ENCODE data around the gene SHISAL2A.
"Not testable (repeated sequence)": the region's sequence is repeated elsewhere in the genome, so short reads cannot be mapped to it uniquely, and the experiment has no call there.

SHISAL2A gene

GRCh38 chr1:52692697-52693096 lies 59.7 kb downstream of the SHISAL2A start:
- no peak for DNase-seq

GRCh38 chr1:52693351-52693750 lies 60.4 kb downstream of the SHISAL2A start:
- not testable (repeated sequence) for DNase-seq

DNA sequence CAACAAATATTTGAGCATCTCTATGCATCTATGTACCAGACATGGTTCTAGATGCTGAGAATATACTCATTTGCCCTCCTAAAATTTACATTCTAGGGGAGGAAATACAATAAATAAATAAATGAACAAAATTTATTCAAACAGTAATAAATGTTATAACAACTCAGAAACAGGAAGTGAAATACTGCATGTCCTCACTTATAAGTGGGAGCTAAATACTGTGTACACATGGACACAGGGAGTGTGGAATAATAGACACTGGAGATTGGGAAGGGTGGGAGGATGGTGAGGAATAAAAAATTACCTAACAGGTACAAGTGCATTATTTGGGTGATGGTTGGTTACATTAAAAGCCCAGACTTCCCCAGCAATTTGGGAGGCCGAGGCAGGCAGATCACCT lies 60.9 kb downstream of the SHISAL2A start:
- no peak for DNase-seq

GRCh38 chr1:52695627-52696026 lies 62.7 kb downstream of the SHISAL2A start:
- DNase-seq = no peak

DNA sequence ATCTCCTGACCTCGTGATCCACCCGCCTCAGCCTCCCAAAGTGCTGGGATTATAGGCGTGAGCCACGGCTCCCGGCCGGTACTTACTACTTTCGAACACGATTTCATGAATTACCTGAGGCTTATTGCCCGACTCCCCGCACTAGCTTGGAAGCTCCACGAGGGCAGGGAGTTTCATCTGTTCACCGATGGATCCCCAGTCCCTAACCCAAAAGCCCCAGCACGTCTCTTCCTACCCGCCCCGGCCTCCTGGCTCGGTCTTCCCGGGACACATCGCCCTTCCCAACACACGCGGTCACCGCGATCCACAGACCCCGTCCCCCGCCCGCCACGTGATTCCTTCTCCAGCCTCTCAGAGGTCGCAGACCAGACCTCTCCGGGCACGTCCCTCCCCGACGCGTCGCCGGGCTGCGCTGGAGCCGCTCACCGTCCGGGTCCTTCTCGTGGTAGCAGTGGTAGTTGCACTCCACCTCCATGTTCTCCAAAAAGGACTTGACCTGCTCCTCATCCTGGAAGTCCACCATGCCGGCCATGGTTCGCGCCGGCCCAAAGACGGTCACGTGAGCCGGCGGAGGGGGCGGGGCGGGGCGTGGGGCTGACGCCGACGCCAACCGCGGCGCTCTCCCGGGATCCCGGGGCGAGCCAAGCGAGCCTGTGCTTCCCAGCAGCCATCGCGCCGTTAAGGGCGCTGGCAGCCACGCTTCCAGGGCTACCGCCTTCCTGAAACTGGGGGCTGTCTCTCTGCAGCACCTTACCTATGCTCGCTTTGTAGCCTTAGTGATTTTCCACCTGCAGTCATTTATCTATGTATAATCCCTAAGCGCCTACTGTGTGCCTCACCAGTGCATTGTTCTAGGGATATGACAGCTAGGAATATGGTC lies 65.1 kb downstream of the SHISAL2A start, which contains the start of gene COA7:
Gene COA7, minus strand, starts transcription at position 553 of the 880 bp plus-strand sequence. Its CDS starts 21 bp downstream, at position 532.
- peak; percentile 76 for DNase-seq

GRCh38 chr1:52702886-52703787 lies 70.2 kb downstream of the SHISAL2A start:
- DNase-seq = peak; percentile 92

GRCh38 chr1:52706136-52706670 lies 73.2 kb downstream of the SHISAL2A start:
- DNase-seq = no peak
